NCI-H82 treated with DMSO at 0.1 percent for 48 hours (cell line): Measurements from ENCODE around the gene SPTBN1.
A peak's percentile ranks its signal among the peaks of the same experiment; 100 is the strongest.

Experiments
- DNase-seq: peaks from one replicate; lab custom pipeline; 2025; ENCODE audit not compliant: unreplicated experiment; lab: John Stamatoyannopoulos, UW

SPTBN1 gene

GRCh38 chr2:54549917-54550518 lies 93.9 kb downstream of the SPTBN1 start:
- no peak for DNase-seq

DNA sequence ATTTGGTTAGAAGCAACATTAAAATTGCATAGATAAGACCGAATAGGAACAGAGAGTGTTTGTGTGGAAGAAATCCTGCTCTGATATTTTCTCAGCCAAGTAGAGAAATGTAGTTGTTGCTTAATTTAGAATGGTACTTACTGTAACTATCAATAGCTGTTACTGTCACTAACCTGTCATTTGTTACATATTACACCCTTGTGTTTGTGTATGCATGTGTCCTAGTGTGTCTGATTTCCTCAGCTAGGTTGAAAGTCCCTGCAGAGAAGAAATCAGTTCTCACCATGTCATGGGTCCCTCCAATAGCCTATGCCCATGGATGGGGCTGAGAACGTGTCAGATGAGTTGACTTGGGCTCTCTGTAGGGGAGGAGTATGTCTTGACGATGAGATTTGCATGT lies 94.4 kb downstream of the SPTBN1 start:
- no peak for DNase-seq

GRCh38 chr2:54551123-54551756 lies 95.1 kb downstream of the SPTBN1 start:
- DNase-seq: no peak

DNA sequence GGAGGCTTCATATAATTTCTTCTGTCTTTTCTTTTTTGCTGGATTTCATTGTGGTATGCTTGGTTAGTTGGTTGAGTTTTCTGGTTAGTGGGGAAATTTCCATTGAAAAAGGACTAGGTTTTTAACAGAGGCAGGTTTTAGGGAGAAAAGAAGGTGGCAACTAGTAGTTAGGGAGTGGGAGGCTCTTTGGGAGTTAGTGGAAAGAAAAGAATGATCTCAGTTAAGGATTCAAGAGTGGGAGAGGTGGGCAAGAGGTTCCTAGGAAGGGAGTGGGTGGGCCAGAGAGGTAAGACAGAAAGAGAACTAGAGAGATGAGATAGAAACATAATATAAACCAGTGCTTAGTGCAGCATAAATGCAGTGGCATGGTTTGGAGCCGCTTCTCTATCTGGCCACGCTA lies 96.9 kb downstream of the SPTBN1 start:
- no peak for DNase-seq

DNA sequence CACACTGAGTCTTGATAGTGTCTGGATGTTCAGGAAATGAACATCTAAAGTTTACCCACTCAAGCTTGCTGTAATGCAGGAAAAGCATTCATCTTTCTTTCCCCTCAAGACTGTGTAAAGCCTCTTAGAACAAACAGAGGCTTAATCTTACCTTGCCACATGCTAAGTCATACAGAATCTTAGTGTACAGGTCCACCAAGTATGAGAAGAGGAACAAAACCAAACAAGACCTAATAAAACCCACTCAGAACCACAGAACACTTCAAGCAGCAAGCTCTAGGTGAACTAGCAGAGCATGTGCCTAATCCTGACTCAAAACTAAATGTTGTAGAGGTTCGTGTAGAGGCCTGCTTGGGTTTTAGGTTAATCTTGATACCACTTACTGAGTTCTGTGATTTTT lies 97.6 kb downstream of the SPTBN1 start:
- DNase-seq: no peak

DNA sequence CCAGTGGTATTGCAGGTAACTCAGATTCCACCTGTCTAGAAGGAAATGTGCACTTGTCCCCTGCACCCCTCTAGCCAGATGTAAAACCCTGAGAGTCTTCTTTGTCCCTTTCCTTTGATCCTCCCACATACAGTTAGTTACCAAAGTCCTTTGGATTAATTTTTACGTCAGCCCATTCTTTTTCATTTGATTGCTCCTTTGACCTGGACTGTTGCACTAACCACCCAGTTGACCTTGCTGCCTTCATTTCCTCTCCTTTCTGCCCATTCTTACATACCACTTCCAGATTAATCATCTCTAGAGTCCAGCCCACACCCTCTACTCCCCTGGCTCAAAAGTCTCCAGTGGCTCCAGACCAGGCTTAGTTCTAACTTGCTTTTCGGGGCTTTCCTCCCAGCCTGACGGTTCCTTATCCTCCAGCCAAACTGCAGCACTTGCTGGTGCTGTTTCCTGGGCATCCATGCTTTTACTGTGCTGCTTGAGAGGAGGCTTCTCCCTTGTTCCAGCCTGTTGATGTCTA lies 99.3 kb downstream of the SPTBN1 start:
- no peak for DNase-seq

DNA sequence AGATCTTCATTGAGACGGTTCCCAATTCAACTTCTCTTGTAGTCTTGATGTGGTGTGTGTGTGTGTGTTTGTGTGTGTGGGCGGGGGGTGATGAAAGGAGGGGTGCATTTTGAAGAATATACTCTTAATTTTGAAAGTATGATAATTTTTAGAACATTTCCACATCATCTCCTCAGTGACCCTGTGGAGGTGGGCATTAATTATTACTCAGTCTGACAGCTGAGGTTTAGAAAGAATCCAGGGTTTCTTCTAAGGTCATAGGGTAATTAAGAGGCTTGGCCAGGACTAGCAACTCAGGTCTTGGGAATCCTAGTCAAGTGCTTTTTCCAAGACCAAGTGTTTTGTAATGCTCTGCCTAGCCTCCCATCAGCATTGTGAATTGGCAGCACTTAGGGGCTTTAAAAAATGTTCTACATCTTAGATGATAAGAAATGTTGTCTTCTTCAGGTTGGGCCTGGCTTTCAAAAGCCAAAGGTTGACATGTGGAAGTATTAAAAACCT lies 100.5 kb downstream of the SPTBN1 start:
- DNase-seq: no peak

GRCh38 chr2:54557211-54557600 lies 101.1 kb downstream of the SPTBN1 start:
- no peak for DNase-seq

GRCh38 chr2:54557601-54558187 lies 101.6 kb downstream of the SPTBN1 start:
- DNase-seq: no peak

DNA sequence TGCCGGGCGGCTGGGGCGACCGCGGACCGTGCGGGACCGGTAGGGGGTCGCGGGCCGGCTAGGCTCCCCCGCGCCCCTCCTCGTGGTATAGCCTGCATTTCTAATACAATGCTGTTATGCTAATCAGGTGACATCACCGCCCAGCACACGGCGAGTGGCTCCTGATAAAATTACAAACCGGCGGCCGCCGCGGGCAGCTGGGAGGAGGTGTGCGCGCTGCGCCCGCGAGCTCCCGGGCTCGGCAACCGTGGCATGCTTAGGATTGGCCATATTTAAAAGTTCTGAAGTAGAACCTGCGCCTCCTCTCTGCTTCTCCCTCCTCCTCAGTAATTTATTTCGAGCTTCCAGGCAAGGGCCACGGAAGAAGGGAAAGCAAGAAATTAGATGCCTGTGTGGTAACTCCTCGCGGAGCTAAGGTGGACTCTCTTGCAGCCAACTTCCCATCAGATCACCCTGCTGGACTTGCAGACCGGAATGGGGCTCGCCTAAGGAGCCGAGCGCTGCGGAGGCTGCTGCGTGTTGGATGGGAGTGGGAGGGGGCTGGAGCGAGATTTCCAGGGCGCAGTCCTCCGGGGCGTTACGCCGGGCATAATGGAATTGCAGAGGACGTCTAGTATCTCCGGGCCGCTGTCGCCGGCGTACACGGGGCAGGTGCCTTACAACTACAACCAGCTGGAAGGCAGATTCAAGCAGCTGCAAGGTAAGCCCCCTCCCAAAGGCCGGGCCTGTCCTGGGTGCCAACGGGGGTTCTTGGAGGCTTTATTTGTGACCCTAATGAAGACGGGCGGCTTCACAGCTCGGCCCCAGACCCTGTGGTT lies 102.3 kb downstream of the SPTBN1 start:
- DNase-seq: peak; percentile 56

DNA sequence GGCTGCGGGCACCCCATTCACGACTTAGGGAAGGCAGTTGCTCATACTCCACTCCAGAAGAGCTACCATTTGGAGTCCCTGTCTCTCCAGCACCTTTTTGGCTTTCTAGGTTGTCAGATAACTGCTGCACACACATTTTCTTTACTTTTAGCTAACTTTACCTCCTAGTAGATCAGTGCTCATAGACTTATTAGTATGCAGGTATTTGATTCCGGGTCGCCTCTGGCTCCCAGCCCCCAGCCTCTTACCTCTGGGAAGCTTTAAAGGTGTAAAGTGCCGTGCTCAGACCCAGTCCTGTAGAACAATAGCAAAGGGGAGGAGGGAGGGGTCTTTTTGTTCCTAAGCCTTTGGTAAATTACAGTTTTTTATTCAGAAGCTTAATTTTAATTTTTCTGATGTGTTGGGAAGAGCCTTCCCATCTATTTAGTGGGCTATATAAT lies 102.9 kb downstream of the SPTBN1 start:
- no peak for DNase-seq

- no peak for DNase-seq
Measured at GRCh38 chr2:54559593-54560145, 103.5 kb downstream of the SPTBN1 start.

- no peak for DNase-seq
Measured at GRCh38 chr2:54560146-54560881, 104.2 kb downstream of the SPTBN1 start.

- no peak for DNase-seq
Measured at GRCh38 chr2:54561010-54561409, 104.9 kb downstream of the SPTBN1 start.

DNA sequence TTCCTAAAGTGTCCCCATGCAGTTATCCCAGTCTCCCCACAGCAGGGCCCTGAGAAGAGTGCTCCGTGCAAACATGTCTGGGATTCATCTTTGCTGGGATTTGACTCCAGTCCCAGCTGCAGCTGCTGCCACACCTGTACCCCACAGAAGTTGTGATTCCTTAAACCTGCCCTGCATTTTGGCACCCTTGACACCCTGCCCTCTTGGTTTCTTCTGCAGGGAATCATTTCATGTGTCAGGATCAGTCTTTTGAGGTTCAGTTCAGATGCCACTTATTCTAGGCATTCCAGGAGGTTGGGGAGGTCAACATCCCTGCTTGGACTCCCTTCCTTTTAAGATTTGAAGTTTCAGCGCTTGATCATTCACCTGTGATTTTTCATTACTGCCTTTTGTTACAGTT lies 108.3 kb downstream of the SPTBN1 start:
- no peak for DNase-seq

GRCh38 chr2:54565551-54565950 lies 109.4 kb downstream of the SPTBN1 start:
- no peak for DNase-seq

GRCh38 chr2:54566896-54567295 lies 110.8 kb downstream of the SPTBN1 start:
- DNase-seq: no peak

- no peak for DNase-seq
Measured at GRCh38 chr2:54568876-54569321, 112.8 kb downstream of the SPTBN1 start.

GRCh38 chr2:54569745-54570301 lies 113.7 kb downstream of the SPTBN1 start:
- peak; percentile 55 for DNase-seq

- no peak for DNase-seq
Measured at GRCh38 chr2:54570321-54570855, 114.3 kb downstream of the SPTBN1 start.
